Right renal cortex interstitium (tissue), 3 donors: ENCODE measurements around the gene VAV3. TPM values are rescaled to one million over a fixed set of nuclear protein-coding genes. Genes with fewer than 3 reads are reported as not detected.

Experiments used
- DNase-seq, 3 donors: peaks; one replicate each; pipeline ENCODE4 v3.0.0-alpha.2; 2013; ENCODE audit warnings: low read depth in 3 of 3, low spot score in 2 of 3
- polyA plus RNA-seq, 3 donors: library from polyadenylated mRNA; unstranded; fragments of 120-200 nt; gene quantifications; one replicate each; pipeline ENCODE4 v1.2.1, GENCODE V29; 2013; ENCODE audit not compliant: insufficient read length in 3 of 3

The VAV3 gene
- polyA plus RNA-seq, 3 donors = 154 to 159 (median 158) TPM

GRCh38 chr1:107803579-107803978 is 161.4 kb downstream of the VAV3 start:
- no peak for DNase-seq

GRCh38 chr1:107802654-107803053 is 162.3 kb downstream of the VAV3 start:
- DNase-seq = no peak

- no peak for DNase-seq
Observed at GRCh38 chr1:107795994-107796393, 169.0 kb downstream of the VAV3 start.

GRCh38 chr1:107795441-107795840 is 169.5 kb downstream of the VAV3 start:
- DNase-seq = no peak

GRCh38 chr1:107794571-107794970 is 170.4 kb downstream of the VAV3 start:
- no peak for DNase-seq

- DNase-seq = no peak
Observed at GRCh38 chr1:107793896-107794453, 171.0 kb downstream of the VAV3 start.

GRCh38 chr1:107791348-107791747 is 173.6 kb downstream of the VAV3 start:
- DNase-seq = no peak

GRCh38 chr1:107789817-107790524 is 175.0 kb downstream of the VAV3 start:
- no peak for DNase-seq

- no peak for DNase-seq
Observed at GRCh38 chr1:107788206-107789202, 176.5 kb downstream of the VAV3 start.

- DNase-seq = no peak
Observed at GRCh38 chr1:107787299-107787698, 177.7 kb downstream of the VAV3 start.

- no peak for DNase-seq
Observed at GRCh38 chr1:107786203-107786845, 178.7 kb downstream of the VAV3 start.

- DNase-seq = no peak
Observed at GRCh38 chr1:107785496-107786202, 179.3 kb downstream of the VAV3 start.

- peak; percentile 54 to 55 (median 54) for DNase-seq
Observed at GRCh38 chr1:107782217-107782845, 182.6 kb downstream of the VAV3 start.

GRCh38 chr1:107781245-107781644 is 183.7 kb downstream of the VAV3 start:
- no peak for DNase-seq

GRCh38 chr1:107777664-107778047 is 187.3 kb downstream of the VAV3 start:
- DNase-seq = no peak

- no peak for DNase-seq
Observed at GRCh38 chr1:107776900-107777663, 187.9 kb downstream of the VAV3 start.

- DNase-seq = no peak
Observed at GRCh38 chr1:107771377-107771776, 193.6 kb downstream of the VAV3 start.

GRCh38 chr1:107767156-107767582 is 197.8 kb downstream of the VAV3 start:
- DNase-seq = no peak

GRCh38 chr1:107766533-107766932 is 198.4 kb downstream of the VAV3 start:
- no peak for DNase-seq
